Hematopoietic multipotent progenitor cell treated with erythropoietin and hydrocortisone succinate and interleukin-3 and kit ligand, for 6 days (in vitro differentiated cells): Measurements from ENCODE around the gene UBXN6.

ENCODE experiments used
- DNase-seq: peaks from one replicate; pipeline ENCODE4 v3.0.0-alpha.2; 2015

UBXN6 gene

DNA sequence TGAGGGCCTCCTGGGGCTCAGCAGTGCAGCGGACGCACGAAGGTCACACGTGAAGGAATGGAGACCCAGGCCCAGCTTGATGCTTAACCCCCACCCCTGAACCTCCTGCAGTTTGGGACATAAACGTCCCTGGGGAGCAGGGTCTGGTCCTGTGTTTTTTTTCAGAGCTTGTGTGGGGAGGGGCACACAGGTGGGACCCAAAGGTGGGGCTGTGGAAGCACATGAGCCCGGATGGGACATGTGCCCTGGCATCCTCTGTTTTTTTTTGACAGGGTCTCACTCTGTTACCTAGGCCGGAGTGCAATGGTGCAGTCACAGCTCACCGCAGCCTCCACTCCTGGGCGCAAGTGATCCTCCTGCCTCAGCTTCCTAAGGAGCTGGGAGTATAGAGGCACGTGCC lies 20.5 kb downstream of the UBXN6 start:
- no peak for DNase-seq

DNA sequence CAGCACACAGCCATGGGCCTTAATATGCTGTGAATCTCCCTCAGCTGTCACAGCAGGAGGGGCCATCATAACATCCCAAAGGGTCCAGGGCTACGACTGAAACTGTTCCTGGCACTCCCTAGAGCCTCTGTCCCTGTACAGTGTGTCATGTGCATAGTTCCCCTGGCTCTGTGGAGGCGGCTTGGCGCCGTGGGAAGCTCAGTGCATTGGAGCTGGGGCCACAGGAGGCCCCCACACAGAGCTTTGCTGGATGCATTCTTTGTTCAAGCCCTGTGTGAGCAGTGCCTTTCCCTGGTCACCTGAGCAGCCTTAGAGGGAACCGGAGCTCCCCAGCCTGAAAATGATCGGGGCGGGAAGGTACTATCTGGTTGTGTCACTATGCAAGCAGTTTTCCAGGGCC lies 21.4 kb downstream of the UBXN6 start:
- DNase-seq, result no peak

- no peak for DNase-seq
These were observed 23.2 kb downstream of the UBXN6 start for GRCh38 chr19:4434391-4434790.

DNA sequence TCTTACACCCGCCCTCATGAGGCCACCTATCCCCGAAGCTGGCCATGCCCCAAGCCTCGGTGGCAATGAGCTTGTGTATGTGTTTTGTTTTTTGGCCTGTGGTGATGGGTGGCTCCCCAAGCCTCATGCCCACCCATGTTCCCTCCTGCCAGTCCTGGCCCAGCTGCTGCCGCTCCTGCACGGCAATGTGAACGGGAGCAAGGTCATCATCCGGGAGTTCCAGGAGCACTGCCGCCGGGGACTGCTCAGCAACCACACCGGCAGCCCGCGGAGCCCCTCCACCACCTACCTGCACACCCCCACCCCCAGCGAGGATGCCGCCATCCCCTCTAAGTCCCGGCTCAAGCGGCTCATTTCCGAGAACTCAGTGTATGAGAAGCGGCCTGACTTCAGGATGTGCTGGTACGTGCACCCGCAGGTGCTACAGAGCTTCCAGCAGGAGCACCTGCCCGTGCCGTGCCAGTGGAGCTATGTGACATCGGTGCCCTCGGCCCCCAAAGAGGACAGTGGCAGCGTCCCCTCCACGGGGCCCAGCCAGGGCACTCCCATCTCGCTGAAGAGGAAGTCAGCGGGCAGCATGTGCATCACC lies 24.6 kb downstream of the UBXN6 start:
- DNase-seq, result no peak

DNA sequence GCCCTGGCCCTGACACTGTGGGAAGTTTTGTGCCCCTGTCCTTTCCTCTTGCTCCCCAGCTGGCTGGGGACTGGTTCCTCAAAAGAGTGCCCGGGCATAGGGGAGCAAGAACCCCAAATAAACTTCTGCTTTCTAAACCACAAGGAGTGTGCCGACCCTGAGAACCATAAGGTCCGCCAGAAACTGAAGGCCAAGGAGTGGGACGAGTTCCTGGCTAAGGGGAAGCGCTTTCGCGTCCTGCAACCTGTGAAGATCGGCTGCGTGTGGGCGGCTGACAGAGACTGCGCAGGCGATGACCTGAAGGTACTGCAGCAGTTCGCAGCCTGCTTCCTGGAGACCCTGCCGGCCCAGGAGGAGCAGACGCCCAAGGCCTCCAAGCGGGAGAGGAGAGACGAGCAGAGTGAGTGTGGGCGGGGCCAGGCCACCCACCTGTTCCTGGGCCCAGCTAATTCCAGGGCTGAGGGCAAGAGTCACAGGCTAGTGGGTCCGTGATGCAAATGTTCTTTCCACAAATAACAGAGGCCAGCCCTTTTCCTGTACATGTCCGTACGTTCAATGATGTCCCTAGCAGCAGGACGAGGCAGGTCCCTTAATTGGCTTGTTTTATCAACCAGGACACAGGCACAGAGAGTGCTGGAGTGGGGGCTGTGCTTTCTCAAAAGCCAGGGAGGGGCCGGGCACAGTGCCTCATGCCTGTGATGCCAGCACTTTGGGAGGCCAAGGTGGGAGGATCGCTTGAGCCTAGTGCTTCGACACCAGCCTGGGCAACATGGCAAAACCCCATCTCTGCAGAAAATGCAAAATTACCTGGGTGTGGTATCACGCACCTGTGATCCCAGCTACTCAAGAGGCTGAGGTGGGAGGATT lies 25.6 kb downstream of the UBXN6 start:
- peak; percentile 61 for DNase-seq

- DNase-seq, result no peak
These were observed 26.3 kb downstream of the UBXN6 start for GRCh38 chr19:4431296-4431695.

DNA sequence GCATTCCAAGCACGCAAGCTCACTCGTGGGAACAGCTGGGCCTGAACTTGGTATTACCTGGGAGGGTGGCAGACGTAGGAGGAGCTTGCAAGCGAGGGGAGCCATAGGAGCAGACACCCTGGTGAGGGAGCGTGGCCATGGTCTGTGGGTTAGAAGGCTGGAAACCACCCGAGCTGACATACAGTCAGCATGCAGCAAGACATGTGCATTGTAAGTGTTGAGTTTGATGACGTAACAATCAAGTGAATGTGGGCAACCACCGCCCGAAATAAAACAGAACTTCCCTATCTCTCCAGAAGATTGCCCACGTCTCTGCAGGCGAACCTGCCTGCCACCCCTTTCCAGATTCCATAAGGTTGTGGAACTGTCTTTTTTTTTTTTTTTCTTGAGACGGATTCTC lies 26.8 kb downstream of the UBXN6 start:
- peak; percentile 72 for DNase-seq

DNA sequence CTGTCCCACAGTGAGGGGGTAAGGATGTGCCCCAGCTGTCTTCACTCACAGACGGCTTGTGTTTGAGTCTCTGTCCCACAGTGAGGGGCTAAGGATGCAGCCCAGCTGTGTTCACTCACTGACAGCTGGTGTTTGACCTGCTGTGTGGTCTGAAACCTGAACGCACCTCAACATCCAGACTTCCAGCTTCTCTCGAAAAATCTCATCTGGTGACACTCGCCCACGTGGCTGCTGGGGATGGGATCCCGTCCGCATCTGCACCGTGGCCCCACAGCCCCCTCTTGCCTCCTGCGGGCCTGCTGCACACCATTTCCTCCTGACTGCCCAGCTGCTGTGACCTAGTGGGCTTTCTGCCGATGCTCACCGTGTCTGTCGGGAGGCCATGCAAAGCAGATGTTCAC lies 27.8 kb downstream of the UBXN6 start:
- no peak for DNase-seq

DNA sequence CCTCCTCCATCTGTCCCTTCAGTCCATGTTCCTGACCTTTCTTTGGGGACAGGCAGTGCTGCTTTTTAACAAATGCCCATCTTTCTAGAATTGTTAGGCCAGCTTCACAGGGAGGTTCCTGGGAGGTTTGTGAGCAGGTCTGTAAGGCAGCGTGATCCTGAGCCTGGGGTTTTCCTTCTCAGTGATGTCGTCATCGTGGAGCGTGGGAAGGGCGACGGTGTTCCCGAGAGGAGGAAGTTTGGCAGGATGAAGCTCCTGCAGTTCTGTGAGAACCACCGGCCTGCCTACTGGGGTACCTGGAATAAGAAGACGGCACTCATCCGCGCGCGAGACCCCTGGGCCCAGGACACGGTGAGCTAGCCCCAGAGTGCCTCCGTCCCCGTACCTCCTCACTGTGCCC lies 28.3 kb downstream of the UBXN6 start:
- DNase-seq, result no peak

DNA sequence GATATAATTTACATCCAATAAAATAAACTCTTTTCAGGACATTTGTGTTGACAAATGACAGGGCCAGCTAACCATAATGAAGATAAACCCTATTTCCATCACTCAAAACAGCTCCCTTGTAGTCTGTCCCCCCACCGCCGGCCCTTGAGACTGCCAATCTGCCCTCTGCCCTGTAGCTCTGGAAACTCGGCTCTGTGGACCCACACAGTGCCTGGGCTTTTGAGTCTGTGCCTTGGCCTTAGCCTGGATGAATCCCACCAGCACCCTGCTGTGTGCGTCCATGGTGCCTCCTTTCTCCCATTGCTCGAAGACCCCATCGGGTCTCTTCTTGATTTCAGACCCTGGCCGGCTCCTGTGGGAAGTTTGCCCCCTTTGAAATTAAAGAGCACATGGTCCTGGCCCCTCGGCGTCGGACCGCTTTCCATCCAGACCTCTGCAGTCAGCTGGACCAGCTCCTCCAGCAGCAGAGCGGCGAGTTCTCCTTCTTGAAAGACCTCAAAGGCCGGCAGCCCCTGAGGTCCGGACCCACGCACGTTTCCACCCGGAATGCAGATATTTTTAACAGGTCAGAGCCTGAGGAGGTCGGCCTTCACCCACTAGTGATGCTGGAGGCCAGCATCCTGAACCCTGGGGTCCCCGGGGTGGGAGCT lies 29.1 kb downstream of the UBXN6 start:
- no peak for DNase-seq

GRCh38 chr19:4425537-4425936 lies 32.1 kb downstream of the UBXN6 start:
- DNase-seq, result no peak

DNA sequence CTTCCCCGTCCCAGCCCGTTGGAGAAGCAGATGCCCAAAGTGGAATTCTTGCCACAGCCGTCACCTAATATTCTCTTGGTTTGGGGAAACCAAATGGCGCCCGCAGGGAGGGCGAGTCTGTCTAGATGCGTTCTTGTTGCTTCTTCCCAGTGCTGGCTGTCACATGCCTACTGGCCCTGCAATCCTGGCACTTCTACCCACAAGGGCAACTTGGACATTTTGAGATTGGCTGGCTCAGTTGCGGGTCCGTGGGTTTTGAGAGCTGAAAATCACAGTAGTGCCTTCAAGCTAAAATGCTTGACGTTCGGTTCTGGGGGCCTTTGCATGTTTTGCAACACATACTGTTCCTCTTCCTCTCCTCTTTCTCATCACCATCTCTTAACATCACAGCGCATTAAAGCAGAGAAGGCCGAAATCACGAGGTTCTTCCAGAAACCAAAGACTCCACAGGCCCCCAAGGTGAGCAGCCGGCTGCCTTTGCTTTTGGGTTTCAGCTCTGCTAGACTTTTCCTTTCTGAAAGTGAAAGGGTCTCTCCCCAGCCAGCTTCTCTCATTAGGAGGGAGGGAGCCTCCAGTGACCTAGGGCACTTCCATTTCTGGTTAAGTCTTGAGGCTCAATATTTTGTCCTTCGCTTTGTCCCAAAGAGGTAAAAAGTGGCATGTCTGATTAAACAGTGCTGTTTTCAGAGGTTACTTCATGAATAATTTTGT lies 34.0 kb downstream of the UBXN6 start:
- no peak for DNase-seq

DNA sequence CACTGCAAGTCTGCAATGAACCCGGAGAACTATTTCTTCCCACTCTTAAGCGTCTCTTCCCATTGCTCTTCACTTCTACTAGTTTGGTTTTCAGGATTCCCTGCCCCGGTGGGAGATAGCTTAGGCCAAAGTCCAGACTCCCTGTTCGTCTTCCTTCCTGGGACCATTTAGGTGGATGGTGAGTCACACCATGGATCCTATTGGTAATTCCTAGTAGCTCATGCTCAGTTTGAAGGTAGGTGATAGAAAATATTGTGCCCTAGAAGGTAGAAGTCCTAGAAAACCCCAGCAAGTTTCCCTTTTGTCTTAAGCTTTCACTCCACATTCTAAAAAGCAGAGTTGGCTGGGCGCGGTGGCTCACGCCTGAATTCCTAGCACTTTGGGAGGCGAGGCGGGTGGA lies 41.3 kb downstream of the UBXN6 start:
- DNase-seq, result no peak

GRCh38 chr19:4415352-4415751 lies 42.2 kb downstream of the UBXN6 start:
- DNase-seq, result no peak

- no peak for DNase-seq
These were observed 42.7 kb downstream of the UBXN6 start for GRCh38 chr19:4414800-4415321.

- DNase-seq, result no peak
These were observed 43.3 kb downstream of the UBXN6 start for GRCh38 chr19:4414144-4414799.

- no peak for DNase-seq
These were observed 44.0 kb downstream of the UBXN6 start for GRCh38 chr19:4413588-4413987.

DNA sequence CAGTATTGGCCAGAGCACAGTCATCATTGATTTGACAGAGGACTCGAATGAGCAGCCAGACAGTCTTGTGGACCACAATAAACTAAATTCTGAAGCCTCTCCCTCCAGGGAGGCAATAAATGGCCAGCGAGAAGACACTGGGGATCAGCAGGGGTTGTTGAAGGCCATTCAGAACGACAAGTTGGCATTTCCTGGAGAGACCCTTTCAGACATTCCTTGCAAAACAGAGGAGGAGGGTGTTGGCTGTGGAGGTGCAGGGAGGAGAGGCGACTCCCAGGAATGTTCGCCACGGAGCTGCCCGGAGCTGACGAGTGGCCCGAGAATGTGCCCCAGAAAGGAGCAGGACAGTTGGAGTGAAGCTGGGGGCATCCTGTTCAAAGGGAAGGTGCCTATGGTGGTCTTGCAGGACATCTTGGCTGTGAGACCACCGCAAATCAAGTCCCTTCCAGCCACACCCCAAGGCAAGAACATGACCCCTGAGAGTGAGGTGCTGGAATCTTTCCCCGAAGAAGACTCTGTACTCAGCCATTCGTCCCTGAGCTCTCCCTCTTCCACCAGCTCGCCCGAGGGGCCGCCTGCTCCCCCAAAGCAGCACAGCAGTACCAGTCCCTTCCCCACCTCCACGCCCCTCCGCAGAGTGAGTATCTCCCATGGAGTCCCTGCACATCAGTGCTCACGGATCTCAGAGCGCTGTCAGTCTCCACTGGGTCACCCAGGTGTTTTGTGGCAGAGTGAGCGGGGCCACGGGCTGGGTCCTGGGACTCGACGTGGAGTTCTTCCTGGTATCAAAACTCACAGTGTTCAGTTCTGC lies 48.3 kb downstream of the UBXN6 start:
- no peak for DNase-seq

- DNase-seq, result no peak
These were observed 51.0 kb downstream of the UBXN6 start for GRCh38 chr19:4406626-4407025.

DNA sequence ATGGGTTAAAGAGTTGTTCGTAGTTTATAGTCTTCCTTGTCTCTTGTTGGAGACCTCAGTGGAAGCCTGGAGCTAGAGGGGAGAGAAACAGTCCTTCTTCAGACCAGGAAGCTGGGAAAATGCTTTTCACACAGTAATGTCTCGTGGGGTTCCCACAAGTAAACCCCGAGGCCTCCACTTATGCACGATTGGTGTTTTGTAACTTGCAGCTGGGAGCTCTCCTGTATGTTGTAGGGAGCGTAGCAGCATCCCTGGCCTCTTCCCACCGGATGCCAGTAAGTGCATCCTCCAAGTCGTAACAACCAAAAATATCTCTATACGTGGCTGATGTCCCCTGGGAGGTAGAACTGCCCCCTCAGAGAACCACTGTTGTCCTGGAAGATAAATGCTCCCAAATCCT lies 51.6 kb downstream of the UBXN6 start:
- no peak for DNase-seq

- DNase-seq, result peak; percentile 49
These were observed 54.4 kb downstream of the UBXN6 start for GRCh38 chr19:4403005-4403761.
